SK-MEL-5 (cell line): ENCODE results near the gene FCHSD2. TPM values are rescaled to one million over a fixed set of nuclear protein-coding genes. Genes with fewer than 3 reads are reported as not detected.
"Not testable (repeated sequence)": the region's sequence is repeated elsewhere in the genome, so short reads cannot be mapped to it uniquely, and the experiment has no call there.

ENCODE experiments used
- DNase-seq: peaks from one replicate; pipeline ENCODE4 v3.0.0-alpha.2; 2016; ENCODE audit warnings: low read depth, low spot score
- in situ Hi-C: cut with HindIII; loops from 2 replicates; pipeline ENCODE4 v1.10.0; 2016; ENCODE audit warnings: low sequenced_read_pairs, high pct_unique_total_duplicates, low pct_unique_long_range_greater_than_20kb
- total RNA-seq: library from RNA; depleted of rRNA; stranded (reverse); fragments of >200 nt; shearing (Covaris generic); gene quantifications from 2 replicates; pipeline ENCODE4 v1.2.3, GENCODE V29; 2014

The FCHSD2 gene
- total RNA-seq, 1 experiment from 2014 or later = 7.8 TPM

DNA sequence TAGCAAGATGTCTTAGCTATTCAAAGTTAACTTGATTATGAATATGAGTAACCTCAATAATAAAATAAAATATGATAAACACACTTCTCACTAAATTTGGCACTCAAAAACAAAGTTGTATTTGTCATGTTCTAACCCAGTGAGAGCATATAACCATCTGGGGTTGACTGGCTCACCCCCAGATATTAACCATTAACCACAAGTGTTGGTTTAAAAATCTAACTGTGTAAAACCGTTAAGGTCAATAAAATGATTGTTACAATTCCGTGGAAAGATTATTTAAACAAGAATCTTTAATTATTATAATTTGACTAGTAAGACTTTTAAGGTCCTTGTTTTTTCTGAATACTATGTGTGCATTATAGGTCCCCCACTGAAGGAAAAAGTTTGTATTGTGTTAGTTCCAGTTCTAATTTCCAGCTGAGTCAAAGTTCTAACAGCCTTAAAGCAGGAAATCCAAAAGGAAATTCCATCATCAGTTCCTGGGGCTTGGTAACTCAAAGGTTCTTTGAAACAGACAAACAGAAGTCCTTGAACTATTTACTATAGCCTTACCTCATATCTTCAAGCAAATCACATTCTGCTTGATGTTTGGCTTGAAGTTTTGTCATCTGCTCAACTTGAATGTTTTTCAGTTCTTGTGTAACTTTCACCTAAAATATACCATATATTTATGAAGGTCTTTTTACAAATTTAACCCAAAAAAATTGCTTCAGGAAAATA lies 2.5 kb downstream of the FCHSD2 start:
- peak; percentile 17 for DNase-seq
- in situ Hi-C loops = no loop called here

DNA sequence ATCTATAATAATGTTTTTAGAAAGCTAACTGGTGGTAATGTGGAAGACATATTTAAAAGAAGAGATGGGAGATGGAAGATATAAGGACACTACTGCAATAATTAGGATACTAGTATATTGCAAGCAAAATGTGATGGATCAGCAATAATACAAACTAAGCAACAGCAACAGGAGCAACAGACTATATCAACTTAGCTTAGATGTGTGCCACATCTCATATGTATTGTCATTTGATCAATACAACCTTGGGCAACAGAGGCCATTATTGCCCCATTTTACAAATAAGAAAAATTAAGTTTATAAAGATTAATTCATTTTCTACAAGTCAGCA lies 4.2 kb downstream of the FCHSD2 start:
- in situ Hi-C loops = no loop called here
- no peak for DNase-seq

DNA sequence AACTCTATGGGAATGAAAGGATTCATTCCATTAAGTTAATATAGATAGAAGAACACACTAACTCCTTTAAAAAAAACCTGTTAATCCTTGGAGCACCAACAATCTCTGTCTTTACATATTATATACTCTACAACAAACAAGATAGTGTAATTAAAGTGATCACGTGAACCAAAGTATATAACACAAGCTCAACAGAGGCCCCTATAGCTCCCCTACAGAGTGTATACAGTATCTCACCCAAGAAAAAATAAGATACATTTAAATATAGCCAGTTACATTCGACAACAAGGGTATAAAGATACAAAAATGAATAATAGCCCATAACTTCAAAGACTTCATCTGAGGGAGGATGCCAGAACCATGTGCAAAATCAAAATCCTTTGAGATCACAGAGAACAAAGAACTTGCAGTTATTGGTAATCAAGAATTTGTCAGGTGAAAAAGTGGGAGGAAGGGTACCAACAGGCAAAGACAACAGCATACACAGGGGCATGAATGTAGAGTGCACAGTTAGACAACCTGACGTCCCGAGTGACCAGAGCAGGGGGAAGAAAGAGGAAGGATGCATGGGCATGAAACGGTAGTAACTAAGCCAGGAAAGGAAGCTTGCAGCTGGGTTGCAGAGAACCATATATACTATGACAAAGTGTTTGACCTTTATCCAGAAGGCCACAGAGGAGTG lies 4.7 kb downstream of the FCHSD2 start:
- DNase-seq = peak; percentile 15
- in situ Hi-C loops = no loop called here

DNA sequence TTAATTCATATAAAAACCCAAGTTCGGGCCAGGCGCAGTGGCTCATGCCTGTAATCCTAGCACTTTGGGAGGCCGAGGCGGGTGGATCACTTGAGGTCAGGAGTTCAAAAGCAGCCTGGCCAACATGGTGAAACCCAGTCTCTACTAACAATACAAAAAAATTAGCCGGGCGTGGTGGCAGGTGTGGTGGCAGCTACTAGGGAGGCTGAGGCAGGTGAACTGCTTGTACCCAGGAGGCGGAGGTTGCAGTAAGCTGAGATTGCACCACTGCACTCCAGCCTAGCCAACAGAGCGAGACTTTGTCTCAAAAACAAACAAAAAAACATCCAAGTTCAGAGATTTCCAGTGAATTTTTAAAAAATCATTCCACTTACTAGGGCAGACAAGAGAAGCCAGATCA lies 5.4 kb downstream of the FCHSD2 start:
- in situ Hi-C loops, DNase-seq: not testable (repeated sequence)

DNA sequence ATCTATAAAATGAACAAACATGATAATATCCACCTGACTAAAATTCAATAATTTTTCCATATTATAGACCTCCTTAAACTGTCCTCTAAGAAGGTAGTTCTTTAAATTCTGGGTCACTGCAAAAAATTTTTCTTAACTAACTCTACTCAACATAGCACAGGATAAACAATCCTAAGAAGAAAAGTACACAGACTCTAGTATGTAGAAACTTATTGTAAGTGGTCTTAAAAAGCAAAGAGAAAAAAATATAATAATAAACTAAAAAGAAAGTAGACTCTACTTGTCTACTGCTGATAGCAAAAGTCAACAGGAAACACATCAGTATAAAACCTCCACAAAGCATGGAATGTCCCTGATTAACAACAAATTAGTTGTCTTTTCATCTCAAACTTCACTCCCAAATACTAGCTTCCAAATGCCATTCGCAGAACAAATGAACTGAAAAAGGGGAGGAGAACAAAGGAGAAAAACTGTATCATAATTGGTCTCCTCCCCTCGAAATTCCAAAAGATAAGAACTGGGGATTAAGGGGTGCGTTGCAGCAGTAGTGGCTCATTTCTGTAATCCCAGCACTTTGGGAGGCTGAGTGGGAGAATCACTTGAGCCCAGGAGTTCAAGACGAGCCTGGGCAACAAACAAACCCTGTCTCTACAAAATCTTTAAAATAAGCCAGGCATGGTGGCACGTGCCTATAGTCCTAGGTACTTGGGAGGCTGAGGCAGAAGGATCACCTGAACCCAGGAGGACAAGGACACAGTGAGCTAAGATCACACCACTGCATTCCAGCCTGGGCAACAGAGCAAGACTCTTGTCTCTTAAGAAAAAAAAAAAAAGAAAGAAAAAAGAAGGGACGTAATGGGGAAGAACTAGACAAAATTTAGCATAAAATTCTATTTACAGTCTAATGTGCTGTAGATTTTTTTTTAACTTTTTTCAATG lies 6.5 kb downstream of the FCHSD2 start:
- DNase-seq = no peak
- in situ Hi-C loops = no loop called here

DNA sequence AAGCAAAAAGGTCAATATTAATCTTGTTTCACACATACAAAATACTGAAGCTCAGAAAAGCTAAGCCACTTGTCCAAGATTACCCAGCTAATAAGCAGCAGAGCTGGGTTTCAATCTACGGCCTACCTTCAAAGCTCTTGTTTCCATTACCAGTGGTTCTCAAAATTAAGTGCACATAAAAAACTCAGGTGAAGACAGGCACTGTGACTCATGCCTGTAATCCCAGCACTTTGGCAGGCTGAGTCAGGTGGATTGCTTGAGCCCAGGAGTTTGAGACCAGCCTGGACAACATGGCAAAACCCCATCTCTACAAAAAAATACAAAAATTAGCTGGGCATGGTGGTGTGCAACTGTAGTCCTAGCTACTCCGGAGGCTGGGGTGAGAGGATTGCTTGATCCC lies 9.8 kb downstream of the FCHSD2 start:
- in situ Hi-C loops, DNase-seq: not testable (repeated sequence)

DNA sequence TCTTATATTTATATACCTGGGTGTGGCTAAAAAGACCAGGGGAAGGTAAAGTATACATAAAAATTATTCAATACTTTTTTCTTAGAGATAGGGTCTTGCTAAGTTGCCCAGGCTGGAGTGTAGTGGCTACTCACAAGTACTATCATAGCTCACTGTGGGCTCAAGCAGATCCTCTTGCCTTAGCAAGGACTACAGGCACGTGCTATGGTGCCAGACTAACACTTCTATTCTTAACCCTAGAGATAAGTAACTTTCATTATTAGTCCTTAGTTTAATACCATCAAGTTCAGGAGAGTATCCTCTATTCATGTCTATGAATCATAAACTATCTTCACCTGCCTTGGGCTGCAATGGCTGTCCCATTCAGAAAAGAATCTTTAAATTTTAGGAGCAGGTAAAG lies 11.9 kb downstream of the FCHSD2 start:
- DNase-seq = no peak
- in situ Hi-C loops = no loop called here

DNA sequence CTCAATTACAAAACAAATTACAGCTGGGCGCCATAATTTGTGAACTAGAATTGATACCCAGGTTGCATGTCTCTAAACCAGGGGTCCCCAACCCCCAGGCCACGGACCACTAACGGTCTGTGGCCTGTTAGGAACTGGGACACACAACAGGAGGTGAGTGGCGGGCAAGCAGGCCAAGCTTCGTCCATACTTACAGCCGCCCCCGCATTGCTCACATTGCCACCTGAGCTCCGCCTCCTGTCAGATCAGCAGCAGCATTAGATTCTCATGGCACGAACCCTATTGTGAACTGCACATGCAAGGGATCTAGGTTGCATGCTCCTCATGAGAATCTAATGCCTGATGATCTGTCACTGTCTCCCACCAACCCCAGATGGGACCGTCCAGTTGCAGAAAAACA lies 12.9 kb downstream of the FCHSD2 start:
- no peak for DNase-seq
- in situ Hi-C loops = no loop called here

DNA sequence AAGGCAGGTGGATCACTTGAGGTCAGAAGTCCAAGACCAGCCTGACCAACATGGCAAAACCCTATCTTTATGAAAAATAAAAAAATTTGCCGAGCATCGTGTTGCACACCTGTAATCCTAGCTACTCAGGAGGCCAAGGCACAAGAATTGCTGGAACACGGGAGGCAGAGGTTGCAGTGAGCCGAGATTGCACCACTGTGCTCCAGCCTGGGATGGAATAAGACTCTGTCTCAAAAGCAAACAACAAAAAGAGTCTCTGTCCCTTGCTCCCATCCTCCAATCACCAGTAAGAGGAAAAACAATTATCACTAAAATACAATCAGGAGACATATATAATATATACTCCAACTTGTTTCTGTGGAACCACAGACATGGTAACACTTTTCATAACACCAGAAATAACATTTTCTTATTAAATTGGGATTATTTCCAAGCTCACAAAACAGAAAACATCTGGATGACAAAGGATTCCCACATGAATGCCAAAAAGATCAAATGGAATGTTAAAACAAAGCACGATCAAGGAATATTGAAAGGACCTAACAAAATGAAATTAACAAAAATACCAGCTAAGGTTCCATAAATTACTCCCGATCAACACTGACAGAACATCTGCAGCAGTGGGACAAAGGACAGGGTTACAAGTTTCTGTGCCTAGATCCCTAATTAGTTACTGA lies 15.2 kb downstream of the FCHSD2 start:
- no peak for DNase-seq
- in situ Hi-C loops = no loop called here

DNA sequence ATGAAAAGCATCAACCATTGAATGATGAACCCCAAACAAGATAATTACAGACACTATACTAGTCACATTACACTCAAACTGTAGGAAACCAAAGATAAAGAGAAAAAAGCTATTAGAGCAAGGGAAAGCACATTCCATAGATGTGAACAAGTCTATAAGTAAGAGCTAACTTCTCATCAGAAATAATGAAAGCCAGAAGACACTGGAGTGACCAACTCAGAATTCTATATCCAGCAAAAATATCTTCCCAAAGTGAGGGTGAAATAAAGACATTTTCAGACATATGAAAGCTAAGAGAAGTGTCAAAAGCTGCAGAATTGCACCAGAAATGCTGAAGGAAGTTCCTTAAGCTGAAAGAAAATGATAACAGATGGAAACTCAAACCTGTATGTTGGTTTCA lies 17.3 kb downstream of the FCHSD2 start:
- DNase-seq = no peak

DNA sequence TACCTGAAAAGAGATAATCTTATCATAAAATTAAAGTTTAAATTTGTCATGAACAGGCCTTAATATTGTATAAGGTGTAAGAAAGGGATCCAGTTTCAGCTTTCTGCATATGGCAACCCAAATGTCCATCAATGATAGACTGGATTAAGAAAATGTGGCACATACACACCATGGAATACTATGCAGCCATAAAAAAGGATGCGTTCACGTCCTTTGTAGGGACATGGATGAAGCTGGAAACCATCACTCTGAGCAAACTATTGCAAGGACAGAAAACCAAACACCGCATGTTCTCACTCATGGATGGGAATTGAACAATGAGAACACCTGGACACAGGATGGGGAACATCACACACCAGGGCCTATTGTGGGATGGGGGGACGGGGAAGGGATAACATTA lies 18.2 kb downstream of the FCHSD2 start:
- in situ Hi-C loops, DNase-seq: not testable (repeated sequence)

More for the DNA sequence above, 17.3 kb downstream of the FCHSD2 start:
- in situ Hi-C loops = no loop called here

DNA sequence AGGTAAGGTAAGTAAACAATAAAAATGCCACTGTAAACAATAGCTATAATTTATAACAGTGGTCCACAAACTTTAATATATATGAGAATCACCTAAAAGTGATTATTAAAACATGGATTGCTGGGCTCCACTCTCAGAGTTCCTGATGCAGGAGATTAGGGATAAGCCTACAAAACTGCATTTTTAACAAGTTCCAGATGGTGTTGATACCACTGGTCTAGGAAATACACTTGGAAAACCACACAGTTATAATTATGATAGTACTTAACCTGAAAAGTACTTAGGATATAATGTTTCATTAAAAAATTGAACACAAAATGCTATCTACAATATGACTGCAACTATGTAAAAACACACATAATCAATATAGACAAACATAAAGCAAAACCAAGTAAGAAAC lies 20.4 kb downstream of the FCHSD2 start:
- no peak for DNase-seq
- in situ Hi-C loops = no loop called here

DNA sequence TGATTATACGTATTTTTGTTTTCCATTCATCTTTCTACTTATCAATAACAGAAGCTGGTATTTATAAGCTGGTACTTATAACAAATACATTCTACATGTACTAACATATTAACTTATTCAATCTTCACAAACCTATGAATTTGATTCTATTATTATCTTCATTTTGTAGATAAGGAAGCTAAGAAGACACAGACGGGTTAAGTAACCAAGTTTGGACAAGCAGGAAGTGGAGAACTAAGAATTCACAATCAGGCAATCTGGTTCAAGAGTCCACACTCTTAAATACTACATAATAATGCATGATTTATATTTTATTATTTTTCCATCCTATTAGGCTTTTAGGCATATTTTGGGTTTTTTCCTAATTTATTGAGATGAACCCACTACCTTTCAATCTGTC lies 25.0 kb downstream of the FCHSD2 start:
- no peak for DNase-seq
- in situ Hi-C loops = no loop called here

DNA sequence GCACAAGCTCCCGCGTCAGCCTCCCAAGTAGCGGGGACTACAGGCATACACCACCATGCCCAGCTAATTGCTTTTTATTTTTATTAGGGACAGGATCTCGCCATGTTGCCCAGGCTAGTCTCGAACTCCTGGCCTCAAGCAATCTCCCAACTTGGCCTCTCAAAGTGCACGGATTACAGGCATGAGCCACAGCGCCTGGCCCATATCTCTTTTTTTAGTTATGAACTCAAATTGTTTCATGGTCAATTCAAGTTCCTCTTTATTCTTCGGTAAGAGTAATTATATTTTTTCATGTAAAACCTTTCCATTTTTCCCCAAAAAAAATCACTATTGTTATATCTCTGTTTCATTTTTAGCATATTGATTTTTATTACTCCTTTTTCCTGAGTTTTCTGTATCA lies 25.5 kb downstream of the FCHSD2 start:
- in situ Hi-C loops = no loop called here
- DNase-seq = no peak

DNA sequence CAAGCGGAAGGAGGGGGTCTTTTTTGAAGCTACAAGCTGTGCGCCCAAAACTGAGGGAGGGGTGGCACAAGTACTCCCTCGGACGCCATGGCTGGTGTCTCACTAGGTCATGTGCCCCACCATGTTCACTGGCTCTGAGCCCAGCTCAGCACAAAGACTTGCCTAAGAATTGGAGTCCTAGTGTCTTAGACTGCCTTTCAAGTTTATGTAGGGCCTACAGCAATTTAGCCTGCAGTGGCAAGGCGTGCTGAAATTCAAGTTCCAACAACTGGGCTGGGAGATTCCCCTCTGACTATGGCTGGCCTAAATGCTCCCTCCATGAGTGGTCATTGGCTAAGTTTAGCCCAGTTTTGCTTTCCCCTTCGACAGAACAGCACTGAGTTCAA lies 27.3 kb downstream of the FCHSD2 start:
- in situ Hi-C loops = no loop called here
- no peak for DNase-seq

DNA sequence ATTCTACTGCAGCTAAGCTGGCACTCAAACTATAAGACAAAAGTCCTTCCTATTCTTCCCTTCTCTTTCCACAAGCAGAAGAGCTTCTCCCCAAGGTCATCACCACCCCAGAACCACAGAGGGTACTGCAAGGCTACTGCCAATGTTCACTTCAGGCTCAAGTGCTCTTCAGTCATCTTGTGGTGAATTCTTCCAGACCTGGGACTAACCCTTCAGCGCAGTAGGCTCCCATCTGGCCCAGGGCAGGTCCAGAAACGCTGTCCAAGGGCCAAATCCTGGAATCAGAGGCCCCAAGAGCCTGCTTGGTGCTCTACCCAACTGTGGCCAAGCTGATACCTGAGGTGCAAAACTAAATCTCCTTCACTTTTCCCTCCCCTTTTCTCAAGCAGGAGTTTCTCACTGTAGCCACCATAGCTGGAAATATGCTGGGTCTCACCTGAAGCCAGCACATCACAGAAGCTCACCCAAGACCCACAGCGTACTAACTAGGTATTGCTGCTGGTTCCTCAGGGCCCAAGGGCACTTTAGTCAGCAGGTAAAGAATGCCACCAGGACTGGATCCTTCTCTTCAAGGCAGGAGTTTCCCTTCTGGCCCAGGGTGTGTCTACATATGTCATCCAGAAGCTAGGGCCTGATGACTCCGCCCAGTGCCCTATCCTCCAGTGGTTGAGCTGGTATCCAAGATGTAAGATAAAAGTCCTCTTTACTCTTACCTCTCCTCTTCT lies 27.8 kb downstream of the FCHSD2 start:
- DNase-seq = no peak
- in situ Hi-C loops = no loop called here

DNA sequence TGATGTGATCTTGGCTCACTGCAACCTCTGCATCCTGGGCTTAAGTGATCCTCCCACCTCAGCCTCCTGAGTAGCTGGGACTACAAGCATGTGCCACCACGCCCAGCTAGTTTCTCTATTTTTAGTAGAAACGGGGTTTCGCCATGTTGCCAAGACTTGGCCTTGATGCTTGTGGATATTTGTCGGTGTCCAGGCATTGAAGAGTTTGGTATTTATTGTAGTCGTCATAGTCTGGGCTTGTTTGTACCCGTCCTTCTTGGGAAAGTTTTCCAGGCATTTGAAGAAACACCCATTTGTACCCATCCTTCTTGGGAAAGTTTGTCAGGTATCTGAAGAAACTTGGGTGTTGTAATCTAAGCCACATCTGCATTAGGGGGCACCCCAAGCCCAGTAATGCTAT lies 28.7 kb downstream of the FCHSD2 start:
- DNase-seq = no peak
- in situ Hi-C loops = no loop called here
